Stomach (tissue), 9 donors: ENCODE results near the gene ROBO1. TPM values are rescaled to one million over a fixed set of nuclear protein-coding genes. Genes with fewer than 3 reads are reported as not detected.
A peak's percentile ranks its signal among the peaks of the same experiment; 100 is the strongest.

Source experiments
- DNase-seq, 2 donors: peaks; one replicate each; pipeline versions ENCODE4 v3.0.0 to v3.0.0-alpha.2; 2013 to 2019
- H3K27ac ChIP-seq, 5 donors: fragments of 200-600 bp in 4 of 5; sonication (generic) in 4 of 5; one replicate each; pipeline ENCODE4 v1.5.1; 2013 to 2019; ENCODE audit warnings: mild to moderate bottlenecking in 1 of 5, moderate library complexity in 1 of 5
- H3K27me3 ChIP-seq, 3 donors: fragments of 200-600 bp; sonication (generic); one replicate each; pipeline ENCODE4 v1.5.1; 2017 to 2019; ENCODE audit warnings: mixed run types in 1 of 3
- H3K36me3 ChIP-seq, 4 donors: fragments of 200-600 bp; sonication (generic); 1 replicate in 3 of 4; 2 replicates in 1 of 4; pipeline ENCODE4 v1.5.1; 2016 to 2019
- H3K4me1 ChIP-seq, 4 donors: fragments of 200-600 bp; sonication (generic); one replicate each; pipeline ENCODE4 v1.5.1; 2016 to 2019
- H3K4me3 ChIP-seq, 4 donors: fragments of 200-600 bp; sonication (generic) in 3 of 4; one replicate each; pipeline ENCODE4 v1.5.1; 2016 to 2019; ENCODE audit warnings: mild to moderate bottlenecking in 1 of 4
- H3K9me3 ChIP-seq, 4 donors: fragments of 200-600 bp; sonication (generic); one replicate each; pipeline ENCODE4 v1.5.1; 2016 to 2019
- CTCF ChIP-seq, 7 experiments: fragments of 450-650 bp in 4 of 7; fragments of 200-600 bp in 3 of 7; sonication (generic) in 3 of 7; IDR thresholded peaks; one replicate each; pipeline ENCODE4 v1.5.1; 2016 to 2019; ENCODE audit warnings: antibody characterized with exemption in 7 of 7, control low read depth in 2 of 7, mild to moderate bottlenecking in 1 of 7
- EP300 ChIP-seq: sonication (generic); formaldehyde crosslinking; IDR thresholded peaks from one replicate; pipeline ENCODE4 v1.6.1; 2017; ENCODE audit warnings: antibody characterized with exemption
- POLR2A ChIP-seq, 4 donors: fragments of 450-650 bp; IDR thresholded peaks; one replicate each; pipeline ENCODE4 v1.6.1; 2016; ENCODE audit warnings: antibody characterized with exemption in 4 of 4, control low read depth in 2 of 4, mild to moderate bottlenecking in 1 of 4, moderate library complexity in 1 of 4
- POLR2AphosphoS5 ChIP-seq, 3 donors: sonication (generic); formaldehyde crosslinking; IDR thresholded peaks; one replicate each; pipeline ENCODE4 v1.6.1; 2016; ENCODE audit warnings: antibody characterized with exemption in 3 of 3
- WGBS, 5 donors: extraction: QIAGEN DNeasy Blood & Tissue Kit in 3 of 5; methylation state at CpG; one replicate each; pipeline versions ENCODE4 v1.1.5 to v1.1.7; 2013 to 2018; 5-methylcytosine and 5-hydroxymethylcytosine counted together
- intact Hi-C: fragments of 100-400 bp; cut with DNase I; formaldehyde crosslinking; loops from one replicate; pipeline ENCODE4 v1.15.1; 2023; ENCODE audit warnings: low total_unique reads
- polyA plus RNA-seq, 3 donors: library from polyadenylated mRNA; stranded (reverse); fragments of 200-250 nt; gene quantifications; one replicate each; pipeline ENCODE4 v1.2.3, GENCODE V29; 2013
- total RNA-seq, 5 donors: library from RNA; depleted of rRNA; stranded (reverse); fragments of >200 nt; gene quantifications; one replicate each; pipeline versions ENCODE4 v1.1.0 to v1.2.3, GENCODE V29; 2014 to 2016
- donor health status: healthy with polysubstance abuse.
- donor health status: Bipolar disorder and iron deficiency.
- donor health status: healthy.

The ROBO1 gene
- total and polyA plus RNA-seq, 8 donors = 2.0 to 174 (median 4.5) TPM

GRCh38 chr3:78880603-78881461 lies 887.0 kb downstream of the ROBO1 start:
- TF ChIP-seq EP300 (no peak), CTCF (IDR thresholded peaks at IDR 0.05) (no peak), POLR2A (IDR thresholded peaks at IDR 0.05) (no peak), POLR2AphosphoS5 (IDR thresholded peaks at IDR 0.05) (no peak)
- no peaks in the 10 kb centered on the region for H3K9me3 ChIP-seq
- H3K27ac ChIP-seq = peak overlapping the region in 1 of 5 donors; percentile 44
- no peak overlapping the region for H3K4me3 ChIP-seq
- H3K27me3 ChIP-seq = no peaks in the 10 kb centered on the region
- intact Hi-C loops = no loop called here
- WGBS, 5 donors = 76 to 89% (median 84%) methylated on average over 8 of the region's 8 CpGs
- no peaks in the 10 kb centered on the region for H3K4me1 ChIP-seq
- peak in 1 of 2 donors; percentile 59 for DNase-seq
- no peaks in the 10 kb centered on the region for H3K36me3 ChIP-seq

GRCh38 chr3:78879295-78879860 lies 888.4 kb downstream of the ROBO1 start:
- Histone ChIP-seq H3K36me3 (no peaks in the 10 kb centered on the region), H3K4me1 (no peaks in the 10 kb centered on the region), H3K27me3 (no peaks in the 10 kb centered on the region), H3K27ac (no peak overlapping the region), H3K9me3 (no peaks in the 10 kb centered on the region), H3K4me3 (no peak overlapping the region)
- intact Hi-C loops = no loop called here
- no peak for DNase-seq
- TF ChIP-seq EP300 = no peak
- no peak for TF ChIP-seq POLR2AphosphoS5 (IDR thresholded peaks at IDR 0.05)
- TF ChIP-seq CTCF (IDR thresholded peaks at IDR 0.05) = no peak
- no peak for TF ChIP-seq POLR2A (IDR thresholded peaks at IDR 0.05)
- WGBS, 5 donors = 77 to 82% (median 82%) methylated on average over 7 of the region's 7 CpGs

- Histone ChIP-seq H3K27me3 (no peaks in the 10 kb centered on the region), H3K4me1 (no peaks in the 10 kb centered on the region), H3K36me3 (no peaks in the 10 kb centered on the region), H3K27ac (no peak overlapping the region), H3K4me3 (no peak overlapping the region), H3K9me3 (no peaks in the 10 kb centered on the region)
- 9 to 26% (median 19%) methylated on average over 1 of the region's 1 CpG for WGBS, 5 donors
- DNase-seq = no peak
- intact Hi-C loops = no loop called here
- no peak for TF ChIP-seq CTCF (IDR thresholded peaks at IDR 0.05)
- no peak for TF ChIP-seq POLR2A (IDR thresholded peaks at IDR 0.05)
- TF ChIP-seq EP300 = no peak
- no peak for TF ChIP-seq POLR2AphosphoS5 (IDR thresholded peaks at IDR 0.05)
Observed at GRCh38 chr3:78878789-78879188, 889.0 kb downstream of the ROBO1 start.

- Histone ChIP-seq H3K36me3 (no peaks in the 10 kb centered on the region), H3K4me1 (no peaks in the 10 kb centered on the region), H3K4me3 (no peak overlapping the region), H3K27me3 (no peaks in the 10 kb centered on the region), H3K9me3 (no peaks in the 10 kb centered on the region), H3K27ac (no peak overlapping the region)
- no peak for TF ChIP-seq EP300
- no peak for TF ChIP-seq CTCF (IDR thresholded peaks at IDR 0.05)
- no peak for TF ChIP-seq POLR2AphosphoS5 (IDR thresholded peaks at IDR 0.05)
- no peak for TF ChIP-seq POLR2A (IDR thresholded peaks at IDR 0.05)
- no peak for DNase-seq
- intact Hi-C loops = no loop called here
- 81 to 91% (median 90%) methylated on average over 4 of the region's 4 CpGs for WGBS, 5 donors
Observed at GRCh38 chr3:78878011-78878410, 889.8 kb downstream of the ROBO1 start.
